BLaER1 treated with 17β-estradiol and CSF1 and Interleukin-3, amounts not matched to agents 10 nM and 100 nM (cell line): ENCODE data around the gene CSF2.

ENCODE experiments used
- H3K27ac ChIP-seq, 11 experiments: shearing (Covaris generic); formaldehyde crosslinking; 2 replicates each; pipeline ENCODE4 v1.8.1; 2022
- H3K27me3 ChIP-seq, 11 experiments: shearing (Covaris generic); formaldehyde crosslinking; 2 replicates each; pipeline ENCODE4 v1.8.1; 2022
- H3K36me3 ChIP-seq, 11 experiments: shearing (Covaris generic); formaldehyde crosslinking; 2 replicates each; pipeline ENCODE4 v1.8.1; 2022
- H3K4me1 ChIP-seq, 10 experiments: shearing (Covaris generic); formaldehyde crosslinking; 2 replicates each; pipeline ENCODE4 v1.8.1; 2022
- H3K4me2 ChIP-seq, 11 experiments: shearing (Covaris generic); formaldehyde crosslinking; 2 replicates each; pipeline ENCODE4 v1.8.1; 2022
- H3K4me3 ChIP-seq, 10 experiments: shearing (Covaris generic); formaldehyde crosslinking; 2 replicates each; pipeline ENCODE4 v1.8.1; 2022
- H3K9ac ChIP-seq, 11 experiments: shearing (Covaris generic); formaldehyde crosslinking; 2 replicates each; pipeline ENCODE4 v1.8.1; 2022
- H3K9me3 ChIP-seq, 11 experiments: shearing (Covaris generic); formaldehyde crosslinking; replicated peaks in 1 of 11; 2 replicates each; pipeline ENCODE4 v1.8.1; 2022
- H4K20me1 ChIP-seq, 11 experiments: shearing (Covaris generic); formaldehyde crosslinking; 2 replicates each; pipeline ENCODE4 v1.8.1; 2022
- Cebpa-rat ChIP-seq, 11 experiments: shearing (Covaris generic); IDR thresholded peaks; 2 replicates each; pipeline ENCODE4 v1.8.1; 2022

CSF2 gene

DNA sequence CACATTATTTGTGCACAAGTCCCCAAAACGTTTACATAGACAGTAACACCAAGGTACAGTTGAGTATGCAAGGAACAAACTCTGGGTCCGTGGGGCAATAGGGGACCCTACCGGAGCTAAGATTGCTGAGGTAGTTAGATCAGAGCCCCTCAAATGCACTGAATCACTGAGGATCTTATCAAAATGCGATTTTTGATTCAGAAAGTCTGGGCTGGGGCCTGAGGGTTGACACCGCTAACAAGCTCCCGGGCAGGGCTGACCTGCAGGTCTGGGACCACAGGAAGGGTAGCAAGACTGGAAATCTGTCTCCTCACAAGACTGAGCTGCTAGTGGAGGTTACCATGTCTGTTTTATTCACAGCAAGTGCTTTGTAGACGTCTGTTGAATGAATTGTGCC is 14.9 kb upstream of the CSF2 start:
- Histone ChIP-seq H3K36me3 (no peaks in the 10 kb centered on the region), H4K20me1 (peaks cover 0 to 1% (median 0%) of the 10 kb centered on the region in 11 experiments; a peak in 1 of 22 replicates), H3K9me3 (no peaks in the 10 kb centered on the region), H3K4me3 (no peak overlapping the region), H3K4me2 (peak overlapping the region in 9 of 11 experiments; percentile 66 to 92 (median 89); a peak in 14 of 22 replicates), H3K9ac (peak overlapping the region in 3 of 11 experiments; percentile 51 to 74 (median 67); a peak in 3 of 22 replicates), H3K4me1 (peaks cover 20 to 70% (median 51%) of the 10 kb centered on the region in 10 experiments), H3K27ac (peak overlapping the region in 4 of 11 experiments; percentile 70 to 87 (median 77); a peak in 8 of 22 replicates), H3K27me3 (peaks cover 0 to 35% (median 0%) of the 10 kb centered on the region in 11 experiments; a peak in 2 of 22 replicates)
- no peak for TF ChIP-seq Cebpa-rat (IDR thresholded peaks at IDR 0.05)

DNA sequence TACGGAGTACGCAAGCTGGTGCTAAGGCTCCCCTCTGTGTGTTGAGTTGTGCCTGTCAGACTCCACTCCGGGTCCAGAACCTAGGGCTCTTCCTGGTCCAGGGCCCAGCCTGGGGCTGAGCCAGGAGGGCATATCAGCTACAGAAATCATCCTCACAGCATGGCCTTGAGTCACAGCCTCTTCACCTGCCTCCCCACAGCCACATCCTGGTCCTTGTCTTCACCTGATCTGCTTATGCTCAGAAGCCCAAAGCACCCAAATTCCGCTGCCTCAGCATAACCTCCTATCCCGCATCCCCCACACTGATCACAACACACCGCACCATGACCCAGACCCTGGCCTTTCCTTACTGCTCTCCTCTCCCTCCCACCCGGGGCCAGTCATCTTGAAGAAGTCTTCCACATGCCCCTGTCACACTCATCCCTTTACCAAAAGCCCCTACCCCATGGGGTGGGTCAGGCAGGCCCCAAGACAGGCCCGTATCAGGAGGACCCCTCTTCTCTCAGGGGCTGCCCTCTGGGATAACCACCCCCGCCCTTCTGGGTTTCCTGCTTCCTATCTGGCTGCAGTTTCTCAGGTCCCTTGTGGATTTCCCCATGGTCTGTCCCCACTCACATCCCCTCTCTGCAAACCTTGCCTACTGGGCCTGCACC is 14.4 kb upstream of the CSF2 start:
- TF ChIP-seq Cebpa-rat (IDR thresholded peaks at IDR 0.05): peak in 3 of 11 experiments; percentile 28 to 62 (median 47); a peak in 2 of 22 replicates

DNA sequence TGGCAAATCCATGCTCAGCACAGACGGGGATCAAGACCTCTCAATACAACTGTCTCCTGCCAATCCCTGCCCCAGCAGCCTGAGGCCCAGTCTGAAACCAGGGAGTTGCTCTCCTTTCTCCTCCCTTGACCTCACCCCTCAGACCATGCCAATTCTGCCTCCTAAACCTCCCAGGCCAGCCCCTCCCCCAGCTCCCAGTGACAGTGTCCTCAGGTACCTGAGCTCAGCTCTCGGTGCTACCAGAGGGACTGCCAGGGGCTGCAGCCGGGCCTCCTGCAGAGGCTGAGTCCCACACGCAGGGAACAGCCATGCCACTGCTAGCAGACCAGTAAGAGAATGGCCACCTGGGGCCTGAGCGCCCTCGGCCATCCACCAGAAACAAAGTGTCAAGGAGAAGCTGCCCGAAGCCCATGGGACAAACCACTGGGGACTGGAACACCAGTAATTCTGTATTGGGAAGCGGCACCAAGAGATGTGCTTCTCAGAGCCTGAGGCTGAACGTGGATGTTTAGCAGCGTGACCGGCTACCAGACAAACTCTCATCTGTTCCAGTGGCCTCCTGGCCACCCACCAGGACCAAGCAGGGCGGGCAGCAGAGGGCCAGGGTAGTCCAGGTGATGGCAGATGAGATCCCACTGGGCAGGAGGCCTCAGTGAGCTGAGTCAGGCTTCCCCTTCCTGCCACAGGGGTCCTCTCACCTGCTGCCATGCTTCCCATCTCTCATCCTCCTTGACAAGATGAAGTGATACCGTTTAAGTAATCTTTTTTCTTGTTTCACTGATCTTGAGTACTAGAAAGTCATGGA is 13.7 kb upstream of the CSF2 start:
- H3K9ac ChIP-seq: peak overlapping the region in 5 of 11 experiments; percentile 18 to 74 (median 51); a peak in 9 of 22 replicates
- H4K20me1 ChIP-seq: peaks cover 0 to 12% (median 0%) of the 10 kb centered on the region in 11 experiments; a peak in 2 of 22 replicates
- H3K4me2 ChIP-seq: peak overlapping the region; percentile 13 to 92 (median 83); a peak in 19 of 22 replicates
- H3K4me3 ChIP-seq: peak overlapping the region in 1 of 10 experiments; percentile 20; a peak in 1 of 20 replicates
- H3K27me3 ChIP-seq: peaks cover 0 to 34% (median 0%) of the 10 kb centered on the region in 11 experiments; a peak in 2 of 22 replicates
- no peak for TF ChIP-seq Cebpa-rat (IDR thresholded peaks at IDR 0.05)
- peaks cover 20 to 73% (median 55%) of the 10 kb centered on the region in 10 experiments for H3K4me1 ChIP-seq
- no peaks in the 10 kb centered on the region for H3K9me3 ChIP-seq
- H3K27ac ChIP-seq: peak overlapping the region in 5 of 11 experiments; percentile 18 to 87 (median 73); a peak in 9 of 22 replicates
- no peaks in the 10 kb centered on the region for H3K36me3 ChIP-seq

More for the DNA sequence above, 14.4 kb upstream of the CSF2 start:
- Histone ChIP-seq H4K20me1 (peaks cover 0 to 6% (median 0%) of the 10 kb centered on the region in 11 experiments; a peak in 1 of 22 replicates), H3K27ac (peak overlapping the region in 4 of 11 experiments; percentile 70 to 87 (median 77); a peak in 8 of 22 replicates), H3K4me3 (no peak overlapping the region), H3K36me3 (no peaks in the 10 kb centered on the region), H3K27me3 (peaks cover 0 to 35% (median 0%) of the 10 kb centered on the region in 11 experiments; a peak in 2 of 22 replicates), H3K9me3 (no peaks in the 10 kb centered on the region), H3K4me2 (peak overlapping the region; percentile 13 to 92 (median 83); a peak in 19 of 22 replicates), H3K4me1 (peaks cover 20 to 72% (median 53%) of the 10 kb centered on the region in 10 experiments), H3K9ac (peak overlapping the region in 3 of 11 experiments; percentile 51 to 74 (median 67); a peak in 6 of 22 replicates)

DNA sequence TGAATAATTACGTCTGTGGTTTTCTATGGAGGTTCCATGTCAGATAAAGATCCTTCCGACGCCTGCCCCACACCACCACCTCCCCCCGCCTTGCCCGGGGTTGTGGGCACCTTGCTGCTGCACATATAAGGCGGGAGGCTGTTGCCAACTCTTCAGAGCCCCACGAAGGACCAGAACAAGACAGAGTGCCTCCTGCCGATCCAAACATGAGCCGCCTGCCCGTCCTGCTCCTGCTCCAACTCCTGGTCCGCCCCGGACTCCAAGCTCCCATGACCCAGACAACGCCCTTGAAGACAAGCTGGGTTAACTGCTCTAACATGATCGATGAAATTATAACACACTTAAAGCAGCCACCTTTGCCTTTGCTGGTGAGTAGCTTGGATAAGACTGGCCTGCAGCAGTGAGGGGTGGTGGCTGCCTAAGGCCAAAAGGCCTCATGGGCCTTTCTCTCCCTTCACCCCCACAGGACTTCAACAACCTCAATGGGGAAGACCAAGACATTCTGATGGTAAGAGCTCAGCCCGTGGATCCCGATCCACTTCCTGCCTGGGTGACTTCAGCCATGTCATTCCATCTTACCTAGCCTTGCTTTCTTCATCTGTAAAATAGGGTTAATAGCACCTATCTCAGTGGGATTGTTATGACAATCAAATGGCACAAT is 13.0 kb upstream of the CSF2 start, which contains the start of gene IL3:
Gene IL3, plus strand, starts transcription at position 155 of the 661 bp plus-strand sequence. Its CDS starts 52 bp downstream, at position 207.
- H3K4me2 ChIP-seq: peak within 1 kb of the TSS; percentile 13 to 92 (median 83); a peak in 19 of 22 replicates
- H3K36me3 ChIP-seq: no peaks in the 10 kb centered on the region
- peaks cover 0 to 31% (median 0%) of the 10 kb centered on the region in 11 experiments; a peak in 2 of 22 replicates for H3K27me3 ChIP-seq
- TF ChIP-seq Cebpa-rat (IDR thresholded peaks at IDR 0.05): no peak
- peaks cover 0 to 16% (median 0%) of the 10 kb centered on the region in 11 experiments; a peak in 2 of 22 replicates for H4K20me1 ChIP-seq
- peaks cover 20 to 73% (median 56%) of the 10 kb centered on the region in 10 experiments for H3K4me1 ChIP-seq
- no peaks in the 10 kb centered on the region for H3K9me3 ChIP-seq
- H3K9ac ChIP-seq: peak within 1 kb of the TSS in 5 of 11 experiments; percentile 18 to 74 (median 51); a peak in 9 of 22 replicates
- H3K27ac ChIP-seq: peak within 1 kb of the TSS in 5 of 11 experiments; percentile 18 to 87 (median 73); a peak in 9 of 22 replicates
- H3K4me3 ChIP-seq: peak within 1 kb of the TSS in 1 of 10 experiments; percentile 20; a peak in 1 of 20 replicates

DNA sequence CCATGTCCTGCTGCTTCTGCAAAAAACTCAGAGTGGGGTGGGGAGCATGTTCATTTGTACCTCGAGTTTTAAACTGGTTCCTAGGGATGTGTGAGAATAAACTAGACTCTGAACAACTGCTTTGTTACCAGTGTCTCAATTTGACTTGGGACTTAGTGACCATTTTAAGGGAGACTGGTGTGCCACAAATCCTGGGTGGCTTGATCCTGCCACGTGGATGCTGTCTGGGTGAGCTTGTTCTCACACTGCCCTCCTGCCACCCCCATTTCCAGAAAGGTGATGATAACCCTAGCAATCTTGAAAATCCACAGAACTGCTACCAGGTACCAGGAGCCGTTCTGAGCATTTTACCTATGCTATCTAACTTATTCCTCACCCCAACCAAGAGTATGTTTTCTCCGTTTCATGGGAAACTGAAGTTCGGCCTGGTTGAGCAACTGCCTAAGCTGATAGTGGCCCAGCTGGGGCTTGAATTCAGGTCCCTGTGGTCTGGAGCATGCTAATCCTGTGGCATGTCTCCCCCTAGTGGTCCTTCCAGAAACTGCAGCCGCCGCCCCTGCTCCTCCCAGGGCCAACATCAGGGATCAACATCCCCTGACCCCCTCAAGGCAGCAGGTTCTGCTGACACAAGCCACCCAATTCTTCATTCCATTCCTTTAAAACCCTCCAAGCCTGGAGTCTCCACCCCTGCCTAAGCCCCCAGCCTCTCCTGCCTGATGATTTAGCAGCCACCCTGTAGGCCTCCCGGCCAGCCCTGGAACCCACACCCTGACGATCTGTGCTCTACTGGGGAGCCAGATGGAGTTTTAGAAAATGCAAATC is 10.3 kb upstream of the CSF2 start:
- H3K4me3 ChIP-seq: no peak overlapping the region
- peak overlapping the region in 1 of 11 experiments; percentile 16; a peak in 1 of 22 replicates for H3K9ac ChIP-seq
- H3K4me1 ChIP-seq: peaks cover 14 to 63% (median 47%) of the 10 kb centered on the region in 10 experiments
- peak overlapping the region in 5 of 11 experiments; percentile 26 to 58 (median 49); a peak in 8 of 22 replicates for H3K27ac ChIP-seq
- TF ChIP-seq Cebpa-rat (IDR thresholded peaks at IDR 0.05): 0 out of 22 replicates have a peak, but pooled peaks of 1 of the 11 experiments have one; percentile 50
- peaks cover 0 to 53% (median 0%) of the 10 kb centered on the region in 11 experiments; a peak in 10 of 22 replicates for H3K27me3 ChIP-seq
- peak overlapping the region in 3 of 11 experiments; percentile 14 to 37 (median 29); a peak in 5 of 22 replicates for H3K4me2 ChIP-seq
- H3K9me3 ChIP-seq: no peaks in the 10 kb centered on the region
- peaks cover 0 to 43% (median 0%) of the 10 kb centered on the region in 11 experiments; a peak in 4 of 22 replicates for H4K20me1 ChIP-seq
- no peaks in the 10 kb centered on the region for H3K36me3 ChIP-seq

DNA sequence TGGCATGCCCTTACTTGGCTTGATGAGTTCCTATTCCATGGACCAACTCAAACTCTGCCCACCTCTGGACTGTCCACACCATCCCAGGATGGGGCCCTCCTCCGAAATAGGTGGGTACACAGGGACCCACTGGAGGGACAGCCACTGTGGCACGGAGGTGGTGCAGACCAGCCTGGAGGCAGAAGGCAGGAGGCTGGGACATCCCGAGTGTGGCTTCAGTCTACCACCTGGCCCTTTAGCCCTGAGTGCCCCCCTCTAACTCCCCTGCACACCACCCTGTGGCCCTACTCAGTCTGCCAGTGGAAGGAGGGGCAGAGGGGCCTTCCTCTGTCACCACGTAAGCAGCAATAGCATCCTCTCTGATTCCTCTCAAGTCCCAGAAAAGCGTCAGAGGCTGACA is 9.4 kb upstream of the CSF2 start:
- H3K4me2 ChIP-seq: no peak overlapping the region
- no peaks in the 10 kb centered on the region for H3K9me3 ChIP-seq
- H3K4me1 ChIP-seq: peaks cover 23 to 63% (median 50%) of the 10 kb centered on the region in 10 experiments
- H3K9ac ChIP-seq: no peak overlapping the region
- H3K36me3 ChIP-seq: no peaks in the 10 kb centered on the region
- no peak for TF ChIP-seq Cebpa-rat (IDR thresholded peaks at IDR 0.05)
- peaks cover 0 to 55% (median 0%) of the 10 kb centered on the region in 11 experiments; a peak in 10 of 22 replicates for H3K27me3 ChIP-seq
- peaks cover 0 to 52% (median 0%) of the 10 kb centered on the region in 11 experiments; a peak in 4 of 22 replicates for H4K20me1 ChIP-seq
- no peak overlapping the region for H3K4me3 ChIP-seq
- H3K27ac ChIP-seq: no peak overlapping the region; a peak in 2 of 22 replicates

DNA sequence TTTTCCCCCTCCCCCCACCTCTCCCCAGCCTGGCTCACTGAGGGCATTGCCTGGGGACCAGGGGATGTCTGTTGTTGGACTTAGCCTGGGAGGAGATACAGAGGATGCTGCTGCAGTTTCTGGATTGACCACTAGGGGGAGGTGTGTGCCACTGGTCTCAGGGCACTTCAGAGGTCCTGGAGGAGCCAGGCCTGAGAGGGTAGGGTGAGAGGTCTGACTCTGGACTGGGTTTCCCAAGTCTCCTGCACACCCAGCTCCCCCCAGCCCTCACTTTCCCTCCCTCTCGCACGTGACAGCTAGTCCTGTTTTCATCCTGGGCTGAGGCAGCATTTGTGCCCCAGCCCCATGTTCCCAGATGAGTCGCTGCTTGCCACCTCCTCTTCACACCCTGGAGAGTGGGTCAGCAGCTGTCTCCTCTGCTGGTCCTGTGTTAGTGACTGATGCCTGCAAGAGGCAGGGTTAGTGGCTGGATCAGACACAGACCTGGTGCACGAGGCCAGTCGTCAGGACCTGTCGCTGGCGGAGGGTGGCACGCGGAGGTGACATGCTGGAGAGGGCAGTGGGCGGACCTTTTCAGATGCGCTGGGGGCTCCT is 8.8 kb upstream of the CSF2 start:
- H3K27ac ChIP-seq: peak overlapping the region in 1 of 11 experiments; percentile 17; a peak in 2 of 22 replicates
- no peak overlapping the region for H3K9ac ChIP-seq
- no peak for TF ChIP-seq Cebpa-rat (IDR thresholded peaks at IDR 0.05)
- no peaks in the 10 kb centered on the region for H3K9me3 ChIP-seq
- H4K20me1 ChIP-seq: peaks cover 0 to 59% (median 0%) of the 10 kb centered on the region in 11 experiments; a peak in 5 of 22 replicates
- H3K4me3 ChIP-seq: no peak overlapping the region
- H3K36me3 ChIP-seq: no peaks in the 10 kb centered on the region
- 0 out of 22 replicates have a peak overlapping the region, but pooled peaks of 1 of the 11 experiments have one; percentile 1 for H3K4me2 ChIP-seq
- peaks cover 0 to 57% (median 0%) of the 10 kb centered on the region in 11 experiments; a peak in 10 of 22 replicates for H3K27me3 ChIP-seq
- peaks cover 23 to 63% (median 50%) of the 10 kb centered on the region in 10 experiments for H3K4me1 ChIP-seq
